GM21576 (cell line): ENCODE measurements around the gene FAM222B.
"Not testable (repeated sequence)": the region's sequence is repeated elsewhere in the genome, so short reads cannot be mapped to it uniquely, and the experiment has no call there.

Experiments
- ATAC-seq: cut with Tn5 transposase; IDR thresholded peaks from one replicate; pipeline ENCODE4 v1.9.1; 2021; ENCODE audit warnings: mild to moderate bottlenecking, moderate library complexity; ENCODE audit not compliant: unreplicated experiment

The FAM222B gene

GRCh38 chr17:28846231-28846630, 3.6 kb upstream of the FAM222B start:
- ATAC-seq, result no peak

- no peak for ATAC-seq
Observed at GRCh38 chr17:28843816-28844148, 1.2 kb upstream of the FAM222B start.

- no peak for ATAC-seq
Observed at GRCh38 chr17:28841901-28842281, 699 bp downstream of the FAM222B start.

GRCh38 chr17:28839221-28839620, 3.4 kb downstream of the FAM222B start:
- no peak for ATAC-seq

- not testable (repeated sequence) for ATAC-seq
Observed at GRCh38 chr17:28836541-28836940, 6.0 kb downstream of the FAM222B start.

GRCh38 chr17:28834420-28834819, 8.2 kb downstream of the FAM222B start:
- ATAC-seq, result no peak

GRCh38 chr17:28828294-28829040, 14.1 kb downstream of the FAM222B start:
- ATAC-seq, result no peak

- no peak for ATAC-seq
Observed at GRCh38 chr17:28827672-28828071, 14.9 kb downstream of the FAM222B start.

- ATAC-seq, result no peak
Observed at GRCh38 chr17:28819582-28819981, 23.0 kb downstream of the FAM222B start.

GRCh38 chr17:28818819-28819221, 23.8 kb downstream of the FAM222B start:
- ATAC-seq, result no peak

GRCh38 chr17:28816540-28816939, 26.1 kb downstream of the FAM222B start:
- no peak for ATAC-seq

- ATAC-seq, result peak; percentile 36
Observed at GRCh38 chr17:28812748-28813377, 29.7 kb downstream of the FAM222B start.

- peak; percentile 98 for ATAC-seq
Observed at GRCh38 chr17:28812091-28812747, 30.4 kb downstream of the FAM222B start.

- no peak for ATAC-seq
Observed at GRCh38 chr17:28811651-28812090, 30.9 kb downstream of the FAM222B start.

GRCh38 chr17:28810437-28810836, 32.2 kb downstream of the FAM222B start:
- ATAC-seq, result no peak

- ATAC-seq, result no peak
Observed at GRCh38 chr17:28807925-28808634, 34.5 kb downstream of the FAM222B start.

GRCh38 chr17:28796062-28796461, 46.5 kb downstream of the FAM222B start:
- no peak for ATAC-seq

GRCh38 chr17:28794846-28795441, 47.6 kb downstream of the FAM222B start:
- not testable (repeated sequence) for ATAC-seq

GRCh38 chr17:28792877-28793661, 49.5 kb downstream of the FAM222B start:
- ATAC-seq, result no peak

GRCh38 chr17:28788100-28788499, 54.5 kb downstream of the FAM222B start:
- ATAC-seq, result no peak
